ENCODE results near the gene RPL35. TPM values are rescaled to one million over a fixed set of nuclear protein-coding genes. Genes with fewer than 3 reads are reported as not detected.

Gene RPL35
- total RNA-seq, 1 donor from 2014 or later, result 2,732 TPM

DNA sequence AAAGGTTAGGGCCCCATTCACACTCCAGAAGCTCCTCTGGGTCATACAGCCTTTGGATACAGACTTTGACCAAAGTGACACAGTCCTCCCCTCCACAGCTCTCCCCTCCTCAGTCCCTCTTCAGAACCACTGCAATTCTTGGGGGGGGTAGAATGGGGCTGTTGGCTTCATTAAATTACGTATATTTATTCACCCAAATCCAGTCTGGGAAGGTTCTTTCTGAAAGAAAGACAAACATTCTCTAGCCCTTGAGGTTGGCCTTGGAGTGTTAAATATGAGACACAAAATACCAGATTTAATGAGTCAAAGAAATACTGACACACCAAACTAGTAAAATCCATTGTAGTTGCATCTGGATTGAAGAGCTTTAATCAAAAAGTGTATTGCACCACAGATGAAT lies 16.3 kb upstream of the RPL35 start:
- H3K9me3 ChIP-seq (ENCODE audit: control insufficient read depth in 3 of 3, low read length in 3 of 3), result no peaks in the 10 kb centered on the region
- no peak overlapping the region for H3K4me3 ChIP-seq (ENCODE audit: low read length in 3 of 3)
- H3K27ac ChIP-seq (ENCODE audit: low read depth, low read length), result no peak overlapping the region
- H3K9ac ChIP-seq (ENCODE audit: low read depth in 1 of 3, low read length in 3 of 3), result no peak overlapping the region
- no peaks in the 10 kb centered on the region for H3K27me3 ChIP-seq (ENCODE audit: control insufficient read depth in 3 of 3, insufficient read depth in 3 of 3, low read length in 3 of 3)
- H3K36me3 ChIP-seq (ENCODE audit: control insufficient read depth in 3 of 3, insufficient read depth in 3 of 3, low read length in 3 of 3), result peaks cover 63 to 78% (median 69%) of the 10 kb centered on the region in 3 donors
- peaks cover 6 to 11% (median 9%) of the 10 kb centered on the region in 3 donors for H3K4me1 ChIP-seq (ENCODE audit: control insufficient read depth in 3 of 3, insufficient read depth in 3 of 3, low read length in 3 of 3)

DNA sequence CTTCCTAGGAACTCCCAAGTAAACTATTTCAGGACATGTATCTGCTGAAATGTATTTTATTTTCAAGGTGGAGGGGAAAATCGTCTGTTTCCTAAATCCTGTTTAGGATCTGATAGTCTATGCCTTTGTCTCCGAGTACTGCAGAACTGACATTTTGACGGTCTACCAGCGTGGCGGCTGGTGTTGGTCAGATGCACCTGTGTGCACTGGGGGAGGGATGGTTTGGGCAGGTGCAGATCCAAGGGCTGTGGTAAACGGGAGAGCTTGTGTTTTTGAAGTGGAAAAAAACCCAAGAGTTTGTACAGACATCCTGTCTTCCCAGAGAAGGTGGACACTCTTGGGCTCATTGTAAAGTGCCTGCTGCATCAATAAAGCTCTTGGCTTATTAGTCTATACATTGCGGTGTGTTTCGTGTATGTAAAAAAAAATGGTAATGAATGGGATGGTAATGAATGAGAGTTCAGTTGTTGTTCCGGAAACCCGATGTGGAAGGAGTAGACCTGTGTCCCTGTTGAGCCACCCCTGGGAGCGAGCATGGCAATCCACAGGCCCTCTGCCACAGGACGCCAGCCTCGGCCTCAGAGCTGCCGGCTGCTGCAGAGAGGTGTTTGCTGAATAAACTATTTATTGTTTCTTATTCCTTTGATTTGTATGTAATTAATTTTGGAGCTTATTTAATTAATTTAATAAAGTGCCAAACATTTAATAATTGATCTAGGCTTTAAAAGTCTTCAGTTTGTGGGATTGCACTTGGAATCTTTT lies 15.4 kb upstream of the RPL35 start:
- Histone ChIP-seq H3K9ac (ENCODE audit: low read depth in 1 of 3, low read length in 3 of 3) (no peak overlapping the region), H3K27ac (ENCODE audit: low read depth, low read length) (no peak overlapping the region), H3K27me3 (ENCODE audit: control insufficient read depth in 3 of 3, insufficient read depth in 3 of 3, low read length in 3 of 3) (no peaks in the 10 kb centered on the region), H3K4me3 (ENCODE audit: low read length in 3 of 3) (no peak overlapping the region), H3K4me1 (ENCODE audit: control insufficient read depth in 3 of 3, insufficient read depth in 3 of 3, low read length in 3 of 3) (peaks cover 13 to 19% (median 18%) of the 10 kb centered on the region in 3 donors), H3K36me3 (ENCODE audit: control insufficient read depth in 3 of 3, insufficient read depth in 3 of 3, low read length in 3 of 3) (peaks cover 58 to 73% (median 68%) of the 10 kb centered on the region in 3 donors), H3K9me3 (ENCODE audit: control insufficient read depth in 3 of 3, low read length in 3 of 3) (no peaks in the 10 kb centered on the region)

DNA sequence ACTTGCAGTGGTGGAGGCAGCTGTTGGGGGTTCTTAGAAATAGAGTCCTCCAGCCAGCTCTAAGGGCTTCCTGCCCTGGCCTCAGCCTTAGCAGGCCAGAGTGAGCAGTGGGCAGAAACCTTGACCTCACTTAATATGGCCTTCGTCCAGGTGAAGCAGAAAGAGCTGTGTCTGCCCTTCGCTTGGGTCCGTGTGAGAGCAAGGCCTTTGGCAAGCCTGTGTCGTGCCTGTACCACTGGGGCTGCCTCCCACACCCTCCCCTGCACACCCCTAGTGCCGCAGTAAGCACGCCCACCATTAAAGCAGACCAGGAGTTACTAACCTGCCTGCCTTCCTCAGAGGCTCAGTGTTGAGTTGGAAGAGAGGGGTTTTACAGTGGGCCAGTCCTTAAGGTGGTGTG lies 13.7 kb upstream of the RPL35 start:
- Histone ChIP-seq H3K4me3 (ENCODE audit: low read length in 3 of 3) (no peak overlapping the region), H3K9ac (ENCODE audit: low read depth in 1 of 3, low read length in 3 of 3) (peak overlapping the region in 2 of 3 donors; percentile 25 to 43), H3K4me1 (ENCODE audit: control insufficient read depth in 3 of 3, insufficient read depth in 3 of 3, low read length in 3 of 3) (peaks cover 29 to 36% (median 35%) of the 10 kb centered on the region in 3 donors), H3K9me3 (ENCODE audit: control insufficient read depth in 3 of 3, low read length in 3 of 3) (no peaks in the 10 kb centered on the region), H3K27me3 (ENCODE audit: control insufficient read depth in 3 of 3, insufficient read depth in 3 of 3, low read length in 3 of 3) (no peaks in the 10 kb centered on the region), H3K27ac (ENCODE audit: low read depth, low read length) (no peak overlapping the region), H3K36me3 (ENCODE audit: control insufficient read depth in 3 of 3, insufficient read depth in 3 of 3, low read length in 3 of 3) (peaks cover 43 to 59% (median 51%) of the 10 kb centered on the region in 3 donors)

DNA sequence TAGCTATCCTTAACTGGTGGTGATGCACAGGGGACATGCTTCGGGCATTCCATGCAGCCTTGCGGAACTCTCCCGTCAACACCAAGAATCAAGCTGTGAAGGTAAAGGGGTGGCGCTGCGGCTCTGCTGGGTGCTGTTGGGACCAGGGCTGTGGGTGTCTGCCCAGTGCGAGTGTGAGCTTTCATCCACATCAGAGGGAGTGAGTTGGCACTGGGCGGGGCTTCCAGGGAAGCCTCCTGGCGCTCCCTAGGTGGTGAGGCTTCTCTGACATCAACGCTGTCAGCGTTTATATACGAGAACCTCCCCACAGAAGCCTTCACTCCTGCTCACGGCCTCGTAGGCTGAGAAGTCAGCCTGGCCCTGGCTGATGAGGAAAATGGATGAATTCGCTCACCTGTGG lies 11.9 kb upstream of the RPL35 start:
- Histone ChIP-seq H3K27me3 (ENCODE audit: control insufficient read depth in 3 of 3, insufficient read depth in 3 of 3, low read length in 3 of 3) (no peaks in the 10 kb centered on the region), H3K9me3 (ENCODE audit: control insufficient read depth in 3 of 3, low read length in 3 of 3) (no peaks in the 10 kb centered on the region), H3K36me3 (ENCODE audit: control insufficient read depth in 3 of 3, insufficient read depth in 3 of 3, low read length in 3 of 3) (peaks cover 28 to 41% (median 38%) of the 10 kb centered on the region in 3 donors), H3K4me1 (ENCODE audit: control insufficient read depth in 3 of 3, insufficient read depth in 3 of 3, low read length in 3 of 3) (peaks cover 37 to 49% (median 45%) of the 10 kb centered on the region in 3 donors), H3K9ac (ENCODE audit: low read depth in 1 of 3, low read length in 3 of 3) (peak overlapping the region in 2 of 3 donors; percentile 43 to 60), H3K27ac (ENCODE audit: low read depth, low read length) (no peak overlapping the region), H3K4me3 (ENCODE audit: low read length in 3 of 3) (peak overlapping the region in 1 of 3 donors; percentile 29)

DNA sequence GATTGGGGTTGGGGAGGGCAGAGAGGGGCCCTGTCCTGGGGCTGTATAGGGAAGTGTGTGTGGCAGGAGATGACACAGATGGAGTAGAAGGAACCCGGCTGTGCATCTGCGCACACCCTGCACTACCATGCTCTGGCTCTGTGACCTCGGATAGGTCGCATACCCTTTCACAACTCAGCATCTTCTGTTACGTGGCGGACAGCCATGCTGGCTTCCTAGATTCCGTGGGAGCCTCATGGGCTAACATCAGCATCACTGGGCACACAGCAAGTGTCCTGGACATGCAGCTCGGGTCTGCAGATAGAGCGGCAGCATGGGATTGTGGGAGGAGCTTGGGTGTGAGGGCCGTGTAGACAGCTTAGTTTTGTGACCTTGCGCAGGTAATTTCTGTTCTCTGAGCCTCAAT lies 9.4 kb upstream of the RPL35 start:
- H3K27me3 ChIP-seq (ENCODE audit: control insufficient read depth in 3 of 3, insufficient read depth in 3 of 3, low read length in 3 of 3), result no peaks in the 10 kb centered on the region
- peak overlapping the region; percentile 94 for H3K27ac ChIP-seq (ENCODE audit: low read depth, low read length)
- peaks cover 44 to 65% (median 50%) of the 10 kb centered on the region in 3 donors for H3K4me1 ChIP-seq (ENCODE audit: control insufficient read depth in 3 of 3, insufficient read depth in 3 of 3, low read length in 3 of 3)
- H3K36me3 ChIP-seq (ENCODE audit: control insufficient read depth in 3 of 3, insufficient read depth in 3 of 3, low read length in 3 of 3), result peaks cover 17 to 22% (median 21%) of the 10 kb centered on the region in 3 donors
- peak overlapping the region; percentile 80 to 99 (median 90) for H3K9ac ChIP-seq (ENCODE audit: low read depth in 1 of 3, low read length in 3 of 3)
- H3K9me3 ChIP-seq (ENCODE audit: control insufficient read depth in 3 of 3, low read length in 3 of 3), result no peaks in the 10 kb centered on the region
- peak overlapping the region in 1 of 3 donors; percentile 29 for H3K4me3 ChIP-seq (ENCODE audit: low read length in 3 of 3)

DNA sequence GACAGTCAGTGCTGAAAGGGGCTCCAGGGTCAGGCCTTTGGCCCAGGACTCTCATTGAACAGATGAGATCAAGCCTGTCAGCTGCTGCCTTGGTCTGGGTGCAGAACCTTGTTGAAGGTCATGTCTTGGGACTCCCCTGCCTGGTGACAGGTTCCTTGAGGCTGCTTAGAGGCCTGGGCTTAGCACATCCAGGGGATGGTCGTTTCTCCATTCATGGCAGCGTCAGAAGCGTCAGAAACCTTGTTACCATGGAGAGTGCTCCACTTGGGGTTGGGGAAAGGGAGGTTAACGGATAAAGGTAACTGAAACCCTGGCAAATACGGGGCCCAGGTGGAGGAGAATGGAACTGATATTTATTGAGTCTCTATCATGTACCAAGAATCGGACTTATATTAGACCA lies 9.0 kb upstream of the RPL35 start:
- Histone ChIP-seq H3K9ac (ENCODE audit: low read depth in 1 of 3, low read length in 3 of 3) (peak overlapping the region; percentile 80 to 99 (median 90)), H3K4me3 (ENCODE audit: low read length in 3 of 3) (peak overlapping the region; percentile 73 to 96 (median 92)), H3K27me3 (ENCODE audit: control insufficient read depth in 3 of 3, insufficient read depth in 3 of 3, low read length in 3 of 3) (no peaks in the 10 kb centered on the region), H3K27ac (ENCODE audit: low read depth, low read length) (peak overlapping the region; percentile 94), H3K9me3 (ENCODE audit: control insufficient read depth in 3 of 3, low read length in 3 of 3) (no peaks in the 10 kb centered on the region), H3K36me3 (ENCODE audit: control insufficient read depth in 3 of 3, insufficient read depth in 3 of 3, low read length in 3 of 3) (peaks cover 14 to 19% (median 18%) of the 10 kb centered on the region in 3 donors), H3K4me1 (ENCODE audit: control insufficient read depth in 3 of 3, insufficient read depth in 3 of 3, low read length in 3 of 3) (peaks cover 44 to 65% (median 50%) of the 10 kb centered on the region in 3 donors)

DNA sequence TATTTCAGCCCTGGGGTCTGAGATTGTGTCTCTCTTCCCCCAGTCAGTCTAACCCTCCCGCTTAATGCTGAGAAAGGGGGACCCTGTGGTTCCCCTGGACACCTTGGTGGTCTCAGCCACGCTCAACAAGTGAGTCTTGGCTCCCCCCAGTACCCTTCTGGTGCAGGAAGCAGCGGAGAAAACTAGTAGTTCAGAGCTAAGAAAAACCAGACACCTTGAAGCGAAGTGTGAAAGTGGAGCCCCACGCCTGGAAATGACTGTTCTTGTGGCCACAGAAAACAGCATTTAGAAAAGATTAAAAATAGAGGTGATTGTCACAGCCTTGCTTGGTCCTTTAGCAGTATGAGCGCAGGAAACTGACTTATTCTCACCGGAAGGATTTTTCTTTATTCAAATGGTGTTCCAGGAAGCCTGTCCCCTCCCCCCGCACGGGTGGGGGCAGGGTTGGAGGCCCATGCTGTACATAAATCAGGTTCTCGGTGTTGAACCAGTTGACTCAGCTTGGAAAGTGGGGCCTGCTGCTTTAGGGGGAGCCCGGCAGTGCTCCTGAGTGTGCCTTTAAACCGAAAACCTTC lies 8.3 kb upstream of the RPL35 start:
- Histone ChIP-seq H3K9ac (ENCODE audit: low read depth in 1 of 3, low read length in 3 of 3) (peak overlapping the region; percentile 87 to 99 (median 90)), H3K27ac (ENCODE audit: low read depth, low read length) (peak overlapping the region; percentile 94), H3K9me3 (ENCODE audit: control insufficient read depth in 3 of 3, low read length in 3 of 3) (no peaks in the 10 kb centered on the region), H3K4me1 (ENCODE audit: control insufficient read depth in 3 of 3, insufficient read depth in 3 of 3, low read length in 3 of 3) (peaks cover 44 to 65% (median 50%) of the 10 kb centered on the region in 3 donors), H3K27me3 (ENCODE audit: control insufficient read depth in 3 of 3, insufficient read depth in 3 of 3, low read length in 3 of 3) (no peaks in the 10 kb centered on the region), H3K4me3 (ENCODE audit: low read length in 3 of 3) (peak overlapping the region; percentile 73 to 96 (median 92)), H3K36me3 (ENCODE audit: control insufficient read depth in 3 of 3, insufficient read depth in 3 of 3, low read length in 3 of 3) (peaks cover 8 to 12% (median 11%) of the 10 kb centered on the region in 3 donors)

DNA sequence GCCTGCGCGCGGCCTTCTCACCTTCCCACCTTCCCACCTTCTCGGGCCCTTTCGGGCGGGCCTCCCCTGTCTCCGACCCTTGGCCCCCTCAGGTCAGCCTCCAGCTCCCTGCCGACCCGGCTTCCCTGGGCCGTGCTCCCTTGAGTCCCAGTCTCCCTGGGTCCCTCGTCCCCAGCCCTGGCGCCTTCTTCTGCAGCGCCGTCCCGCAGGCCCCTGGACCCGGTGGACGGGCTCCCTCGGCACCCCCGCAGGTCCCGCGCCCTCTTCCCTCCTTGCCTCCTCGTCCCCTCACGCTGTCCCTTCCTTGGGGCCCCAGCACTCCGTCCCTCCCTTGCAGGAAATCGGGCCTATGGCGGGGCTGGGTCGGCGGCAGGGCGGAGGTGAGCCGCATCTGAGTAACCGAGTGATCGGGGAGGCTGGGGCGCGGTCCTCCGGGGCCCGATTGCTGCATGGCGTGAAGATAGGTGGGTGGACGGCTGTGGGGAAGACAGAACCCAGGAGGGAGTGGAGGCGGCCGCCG lies 7.8 kb upstream of the RPL35 start:
- Histone ChIP-seq H3K27me3 (ENCODE audit: control insufficient read depth in 3 of 3, insufficient read depth in 3 of 3, low read length in 3 of 3) (no peaks in the 10 kb centered on the region), H3K36me3 (ENCODE audit: control insufficient read depth in 3 of 3, insufficient read depth in 3 of 3, low read length in 3 of 3) (peaks cover 4 to 8% (median 7%) of the 10 kb centered on the region in 3 donors), H3K4me3 (ENCODE audit: low read length in 3 of 3) (peak overlapping the region; percentile 73 to 96 (median 92)), H3K9me3 (ENCODE audit: control insufficient read depth in 3 of 3, low read length in 3 of 3) (no peaks in the 10 kb centered on the region), H3K4me1 (ENCODE audit: control insufficient read depth in 3 of 3, insufficient read depth in 3 of 3, low read length in 3 of 3) (peaks cover 44 to 65% (median 50%) of the 10 kb centered on the region in 3 donors), H3K27ac (ENCODE audit: low read depth, low read length) (peak overlapping the region; percentile 94), H3K9ac (ENCODE audit: low read depth in 1 of 3, low read length in 3 of 3) (peak overlapping the region; percentile 87 to 99 (median 90))

DNA sequence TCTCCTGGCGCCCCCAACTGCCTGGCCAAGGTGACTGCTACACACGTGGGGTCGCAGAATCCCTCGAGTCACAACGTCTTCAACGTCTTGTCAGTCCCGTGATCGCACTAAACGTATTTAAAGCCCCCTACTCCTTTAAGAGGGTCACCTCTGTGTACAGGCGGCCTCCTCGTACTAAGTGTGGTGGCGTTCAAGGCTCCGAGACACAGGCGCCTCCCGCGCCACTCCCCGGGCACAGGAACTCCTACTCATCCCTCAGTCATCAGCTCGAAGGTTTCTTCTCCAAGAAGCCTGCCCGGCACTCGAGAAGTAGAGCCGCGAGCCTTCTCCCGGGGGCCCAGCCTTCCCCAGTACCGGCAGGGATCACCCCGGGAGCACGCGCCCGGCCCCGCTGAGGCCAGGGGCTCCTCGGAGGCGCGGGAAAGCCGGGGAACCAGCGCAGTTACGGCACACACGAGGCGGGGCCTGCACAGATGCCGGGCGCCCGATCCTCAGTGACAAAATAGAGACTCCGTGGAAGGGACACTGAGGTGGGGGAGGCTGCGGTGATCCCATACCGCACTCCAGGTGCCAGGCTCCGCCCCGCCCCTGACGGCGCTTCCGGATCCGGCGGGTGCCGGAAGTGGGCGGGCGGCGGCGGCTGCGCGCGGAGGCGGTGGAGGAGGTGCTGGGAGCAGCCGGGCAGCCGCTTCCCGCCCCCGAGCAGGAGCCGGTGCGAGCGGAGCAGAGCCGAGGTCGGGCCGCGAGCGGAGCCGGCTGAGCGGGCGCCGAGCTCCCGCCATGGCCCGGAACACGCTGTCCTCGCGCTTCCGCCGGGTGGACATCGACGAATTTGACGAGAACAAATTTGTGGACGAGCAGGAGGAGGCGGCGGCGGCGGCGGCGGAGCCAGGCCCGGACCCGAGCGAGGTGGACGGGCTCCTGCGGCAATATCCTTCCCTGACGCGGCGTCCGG lies 7.0 kb upstream of the RPL35 start:
- Histone ChIP-seq H3K9ac (ENCODE audit: low read depth in 1 of 3, low read length in 3 of 3) (peak overlapping the region; percentile 90 to 99 (median 98)), H3K4me3 (ENCODE audit: low read length in 3 of 3) (peak overlapping the region; percentile 73 to 96 (median 92)), H3K27ac (ENCODE audit: low read depth, low read length) (peak overlapping the region; percentile 94), H3K9me3 (ENCODE audit: control insufficient read depth in 3 of 3, low read length in 3 of 3) (no peaks in the 10 kb centered on the region), H3K4me1 (ENCODE audit: control insufficient read depth in 3 of 3, insufficient read depth in 3 of 3, low read length in 3 of 3) (peaks cover 44 to 62% (median 48%) of the 10 kb centered on the region in 3 donors), H3K36me3 (ENCODE audit: control insufficient read depth in 3 of 3, insufficient read depth in 3 of 3, low read length in 3 of 3) (peaks cover 3 to 5% (median 4%) of the 10 kb centered on the region in 3 donors), H3K27me3 (ENCODE audit: control insufficient read depth in 3 of 3, insufficient read depth in 3 of 3, low read length in 3 of 3) (no peaks in the 10 kb centered on the region)
